Spleen (tissue), 11 donors: ENCODE data around the gene PNMA6F. TPM values are rescaled to one million over a fixed set of nuclear protein-coding genes. Genes with fewer than 3 reads are reported as not detected.
A peak's percentile ranks its signal among the peaks of the same experiment; 100 is the strongest.

Source experiments
- DNase-seq: peaks from one replicate; pipeline ENCODE4 v3.0.0-alpha.2; 2020
- H3K27ac ChIP-seq, 8 donors: fragments of 200-600 bp; sonication (generic) in 7 of 8; 1 replicate in 4 of 8; 2 replicates in 4 of 8; pipeline versions ENCODE4 v1.5.0 to v1.8.0; 2016 to 2021; ENCODE audit warnings: inconsistent platforms in 4 of 8, mild to moderate bottlenecking in 4 of 8, moderate library complexity in 1 of 8
- H3K27me3 ChIP-seq, 7 donors: fragments of 200-600 bp; sonication (generic) in 6 of 7; replicated peaks in 1 of 7; 1 replicate in 4 of 7; 2 replicates in 3 of 7; pipeline versions ENCODE4 v1.5.0 to v1.8.0; 2016 to 2021; ENCODE audit warnings: inconsistent platforms in 3 of 7, mild to moderate bottlenecking in 1 of 7
- H3K36me3 ChIP-seq, 6 donors: fragments of 200-600 bp; sonication (generic) in 5 of 6; 1 replicate in 4 of 6; 2 replicates in 2 of 6; pipeline versions ENCODE4 v1.5.0 to v1.8.0; 2016 to 2021; ENCODE audit warnings: inconsistent platforms in 2 of 6
- H3K4me1 ChIP-seq, 6 donors: fragments of 200-600 bp; sonication (generic) in 5 of 6; 1 replicate in 3 of 6; 2 replicates in 3 of 6; pipeline versions ENCODE4 v1.5.0 to v1.8.0; 2016 to 2021; ENCODE audit warnings: inconsistent platforms in 3 of 6
- H3K4me3 ChIP-seq, 8 donors: fragments of 200-600 bp; sonication (generic) in 7 of 8; 1 replicate in 4 of 8; 2 replicates in 4 of 8; pipeline versions ENCODE4 v1.5.0 to v1.8.0; 2016 to 2021; ENCODE audit warnings: inconsistent platforms in 4 of 8, mild to moderate bottlenecking in 4 of 8, moderate library complexity in 2 of 8
- H3K9me3 ChIP-seq, 8 donors: fragments of 200-600 bp; sonication (generic) in 7 of 8; 1 replicate in 4 of 8; 2 replicates in 4 of 8; pipeline versions ENCODE4 v1.5.0 to v1.8.0; 2016 to 2021; ENCODE audit warnings: inconsistent platforms in 4 of 8
- CTCF ChIP-seq, 11 experiments: fragments of 200-600 bp in 7 of 11; fragments of 450-650 bp in 4 of 11; sonication (generic) in 4 of 11; IDR thresholded peaks in 8 of 11; conservative IDR thresholded peaks in 3 of 11; 1 replicate in 7 of 11; 2 replicates in 4 of 11; pipeline versions ENCODE4 v1.4.0 to v1.8.0; 2016 to 2021; ENCODE audit warnings: antibody characterized with exemption in 11 of 11, inconsistent platforms in 4 of 11, mild to moderate bottlenecking in 1 of 11
- POLR2A ChIP-seq, 3 donors: fragments of 450-650 bp; IDR thresholded peaks; one replicate each; pipeline ENCODE4 v1.5.1; 2017; ENCODE audit warnings: antibody characterized with exemption in 3 of 3, mild to moderate bottlenecking in 1 of 3
- POLR2AphosphoS5 ChIP-seq, 3 donors: sonication (generic); formaldehyde crosslinking; IDR thresholded peaks; one replicate each; pipeline ENCODE4 v1.5.1; 2017; ENCODE audit warnings: antibody characterized with exemption in 3 of 3
- WGBS, 5 donors: extraction: QIAGEN DNeasy Blood & Tissue Kit in 3 of 5; methylation state at CpG; one replicate each; pipeline versions ENCODE4 v1.1.5 to v1.1.7; 2013 to 2018; 5-methylcytosine and 5-hydroxymethylcytosine counted together
- intact Hi-C: fragments of 100-400 bp; cut with DNase I; formaldehyde crosslinking; loops from one replicate; pipeline ENCODE4 v1.15.0; 2023; ENCODE audit warnings: low total_unique reads
- polyA plus RNA-seq, 3 donors: library from polyadenylated mRNA; stranded (reverse); fragments of 200-250 nt; gene quantifications; one replicate each; pipeline ENCODE4 v1.2.1, GENCODE V29; 2013
- total RNA-seq, 7 donors: library from RNA; depleted of rRNA in 3 of 7; stranded (reverse); fragments of >200 nt in 3 of 7; fragmentation: NEBNext Ultra II Directional in 4 of 7; extraction: Animal tissue kit (Norgen Biotek cat#: 25700) in 4 of 7; gene quantifications; one replicate each; pipeline versions ENCODE4 v1.1.0 to v1.2.1, GENCODE V29; 2016 to 2021
- donor health status: healthy with polysubstance abuse.
- donor health status: DM: no; HTN: no; CAD: no; lungs with moderate emphysema.
- donor health status: DM: no; HTN: no; CAD: no.
- donor health status: Bipolar disorder and iron deficiency.
- donor health status: healthy.
- donor health status: DM: no; HTN: no; CAD: no.
- donor health status: DM: yes; HTN: yes; CAD: no.

The PNMA6F gene
- total and polyA plus RNA-seq, 10 donors: not detected

- H3K4me3 ChIP-seq: no peak overlapping the region
- no peak overlapping the region for H3K27ac ChIP-seq
- H3K9me3 ChIP-seq: no peaks in the 10 kb centered on the region
- H3K36me3 ChIP-seq: peaks cover 0 to 57% (median 25%) of the 10 kb centered on the region in 6 donors
- H3K27me3 ChIP-seq: no peaks in the 10 kb centered on the region
- H3K4me1 ChIP-seq: no peaks in the 10 kb centered on the region
- WGBS, 5 donors: 84 to 90% (median 87%) methylated on average over 3 to 5 of the region's 5 CpGs
- intact Hi-C loops: no loop called here
- no peak for DNase-seq
- TF ChIP-seq POLR2AphosphoS5 (IDR thresholded peaks at IDR 0.05) (peak in 1 of 3 donors; percentile 4), CTCF (IDR thresholded peaks at IDR 0.05 in 8 of 11, conservative IDR thresholded peaks at IDR 0.05 in 3 of 11) (no peak)
Measured at GRCh38 chrX:153349952-153350351, 28.4 kb upstream of the PNMA6F start.

- DNase-seq: no peak
- H3K27me3 ChIP-seq: no peaks in the 10 kb centered on the region
- WGBS, 5 donors: 78 to 95% (median 90%) methylated on average over 8 of the region's 8 CpGs
- no peak overlapping the region for H3K27ac ChIP-seq
- no peak overlapping the region for H3K4me3 ChIP-seq
- TF ChIP-seq CTCF (IDR thresholded peaks at IDR 0.05 in 8 of 11, conservative IDR thresholded peaks at IDR 0.05 in 3 of 11) (no peak), POLR2AphosphoS5 (IDR thresholded peaks at IDR 0.05) (no peak), POLR2A (IDR thresholded peaks at IDR 0.05) (no peak)
- no peaks in the 10 kb centered on the region for H3K9me3 ChIP-seq
- H3K36me3 ChIP-seq: peaks cover 0 to 72% (median 27%) of the 10 kb centered on the region in 6 donors
- H3K4me1 ChIP-seq: no peaks in the 10 kb centered on the region
- intact Hi-C loops: no loop called here
Measured at GRCh38 chrX:153348421-153348820, 26.9 kb upstream of the PNMA6F start.

GRCh38 chrX:153347530-153347929 is 26.0 kb upstream of the PNMA6F start:
- 91 to 98% (median 96%) methylated on average over 35 to 38 of the region's 38 CpGs; no CpG with 5 or more reads in 1 of the 5 donors for WGBS, 5 donors
- no peak for DNase-seq
- intact Hi-C loops: no loop called here

GRCh38 chrX:153343674-153344073 is 22.1 kb upstream of the PNMA6F start:
- intact Hi-C loops: no loop called here
- TF ChIP-seq POLR2A (IDR thresholded peaks at IDR 0.05) (no peak), POLR2AphosphoS5 (IDR thresholded peaks at IDR 0.05) (no peak), CTCF (IDR thresholded peaks at IDR 0.05 in 8 of 11, conservative IDR thresholded peaks at IDR 0.05 in 3 of 11) (no peak)
- Histone ChIP-seq H3K27me3 (no peaks in the 10 kb centered on the region), H3K9me3 (peaks cover 0 to 10% (median 0%) of the 10 kb centered on the region in 8 donors), H3K36me3 (peaks cover 0 to 76% (median 21%) of the 10 kb centered on the region in 6 donors), H3K4me1 (peaks cover 0 to 3% (median 0%) of the 10 kb centered on the region in 6 donors), H3K4me3 (no peak overlapping the region), H3K27ac (no peak overlapping the region)
- 65 to 89% (median 85%) methylated on average over 2 of the region's 2 CpGs for WGBS, 5 donors
- DNase-seq: no peak

More at GRCh38 chrX:153347530-153347929, 26.0 kb upstream of the PNMA6F start:
- H3K4me1 ChIP-seq: no peaks in the 10 kb centered on the region
- H3K27ac ChIP-seq: no peak overlapping the region
- no peaks in the 10 kb centered on the region for H3K27me3 ChIP-seq
- H3K36me3 ChIP-seq: peaks cover 0 to 77% (median 27%) of the 10 kb centered on the region in 6 donors
- no peaks in the 10 kb centered on the region for H3K9me3 ChIP-seq
- TF ChIP-seq CTCF (IDR thresholded peaks at IDR 0.05 in 8 of 11, conservative IDR thresholded peaks at IDR 0.05 in 3 of 11) (no peak), POLR2AphosphoS5 (IDR thresholded peaks at IDR 0.05) (peak in 2 of 3 donors; percentile 12 to 46), POLR2A (IDR thresholded peaks at IDR 0.05) (no peak)
- no peak overlapping the region for H3K4me3 ChIP-seq
